Karpas-422 (cell line): ENCODE data around the gene FGD4. TPM values are rescaled to one million over a fixed set of nuclear protein-coding genes. Genes with fewer than 3 reads are reported as not detected.
"Not testable (repeated sequence)": the region's sequence is repeated elsewhere in the genome, so short reads cannot be mapped to it uniquely, and the experiment has no call there.

Source experiments
- DNase-seq: peaks from one replicate; pipeline ENCODE4 v3.0.0-alpha.2; 2015
- H2AFZ ChIP-seq: fragments of 200-600 bp; sonication (generic); 2 replicates; pipeline ENCODE4 v1.6.1; 2014; ENCODE audit warnings: antibody characterized with exemption, low read length, mixed read lengths
- H3K27ac ChIP-seq: fragments of 200-600 bp; sonication (generic); 2 replicates; pipeline ENCODE4 v1.5.1; 2014; ENCODE audit warnings: mild to moderate bottlenecking, low read length, moderate library complexity
- H3K27me3 ChIP-seq: fragments of 200-600 bp; sonication (generic); 2 replicates; pipeline ENCODE4 v1.6.1; 2014; ENCODE audit warnings: low read length, mixed read lengths
- H3K36me3 ChIP-seq: fragments of 200-600 bp; sonication (generic); 2 replicates; pipeline ENCODE4 v1.6.1; 2014; ENCODE audit warnings: low read length, mixed read lengths; ENCODE audit not compliant: insufficient read depth
- H3K4me1 ChIP-seq: fragments of 200-600 bp; sonication (generic); 2 replicates; pipeline ENCODE4 v1.6.1; 2014; ENCODE audit warnings: mild to moderate bottlenecking, low read length, mixed read lengths
- H3K4me2 ChIP-seq: fragments of 200-600 bp; sonication (generic); 2 replicates; pipeline ENCODE4 v1.6.1; 2014; ENCODE audit warnings: low read length, low read depth, mild to moderate bottlenecking; ENCODE audit not compliant: poor library complexity, severe bottlenecking
- H3K4me3 ChIP-seq: fragments of 200-600 bp; sonication (generic); 2 replicates; pipeline ENCODE4 v1.5.1; 2014; ENCODE audit warnings: mild to moderate bottlenecking, antibody characterized with exemption, low read length, mixed read lengths
- H3K79me2 ChIP-seq: fragments of 200-600 bp; sonication (generic); 2 replicates; pipeline ENCODE4 v1.6.1; 2014; ENCODE audit warnings: mild to moderate bottlenecking, low read length, mixed read lengths
- H3K9ac ChIP-seq: fragments of 200-600 bp; sonication (generic); 2 replicates; pipeline ENCODE4 v1.6.0; 2014; ENCODE audit warnings: low read length
- H3K9me2 ChIP-seq: fragments of 200-600 bp; sonication (generic), shearing (Covaris generic); replicated peaks from 2 replicates; pipeline ENCODE4 v1.6.0; 2014; ENCODE audit warnings: mild to moderate bottlenecking, low read length, moderate library complexity; ENCODE audit not compliant: insufficient read depth
- H3K9me3 ChIP-seq: fragments of 300-700, 200-600 bp; sonication (generic); 2 replicates; pipeline ENCODE4 v1.6.1; 2014; ENCODE audit warnings: low read length, mixed read lengths
- H4K20me1 ChIP-seq: fragments of 200-600 bp; sonication (generic); 2 replicates; pipeline ENCODE4 v1.6.1; 2014; ENCODE audit warnings: mild to moderate bottlenecking, antibody characterized with exemption, low read length, low read depth; ENCODE audit not compliant: insufficient read depth
- total RNA-seq: library from RNA; depleted of rRNA; stranded (reverse); fragments of >200 nt; shearing (Covaris generic); gene quantifications from 2 replicates; pipeline ENCODE4 v1.2.3, GENCODE V29; 2014; ENCODE audit warnings: low replicate concordance

Gene FGD4
- total RNA-seq, 1 experiment from 2014 or later: 0.11 TPM

DNA sequence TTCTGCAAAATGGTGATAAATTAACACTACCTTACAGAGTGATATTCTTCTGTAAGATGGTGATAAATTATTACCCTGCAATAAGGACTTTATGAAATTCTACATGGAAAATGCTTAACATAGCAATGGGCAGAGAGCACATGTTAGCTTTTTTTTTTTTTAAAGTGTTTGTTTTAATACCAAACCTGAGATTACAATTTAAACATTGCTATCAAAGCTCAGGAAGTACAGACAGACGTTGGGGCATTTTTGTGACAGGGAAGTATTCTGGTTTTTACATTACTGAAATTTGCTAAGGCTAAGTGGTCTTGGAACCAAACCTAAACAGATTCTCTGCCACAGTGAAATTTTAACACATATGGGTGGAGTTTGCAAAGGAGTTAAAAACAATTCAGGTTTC is 133.1 kb downstream of the FGD4 start:
- no peak overlapping the region for H2AFZ ChIP-seq
- no peak overlapping the region for H3K27ac ChIP-seq
- H3K36me3 ChIP-seq: no peaks in the 10 kb centered on the region
- H3K9ac ChIP-seq: no peak overlapping the region
- no peaks in the 10 kb centered on the region for H3K9me3 ChIP-seq
- H3K9me2 ChIP-seq: no peaks in the 10 kb centered on the region
- no peaks in the 10 kb centered on the region for H4K20me1 ChIP-seq
- no peaks in the 10 kb centered on the region for H3K27me3 ChIP-seq
- no peak overlapping the region for H3K4me3 ChIP-seq
- no peaks in the 10 kb centered on the region for H3K79me2 ChIP-seq
- H3K4me2 ChIP-seq: no peak overlapping the region
- peaks cover 20% of the 10 kb centered on the region for H3K4me1 ChIP-seq
- no peak for DNase-seq

- H3K36me3 ChIP-seq: no peaks in the 10 kb centered on the region
- no peaks in the 10 kb centered on the region for H3K9me2 ChIP-seq
- H3K4me1 ChIP-seq: peaks cover 20% of the 10 kb centered on the region
- no peaks in the 10 kb centered on the region for H3K27me3 ChIP-seq
- no peak overlapping the region for H3K4me3 ChIP-seq
- H3K27ac ChIP-seq: no peak overlapping the region
- no peak for DNase-seq
- no peak overlapping the region for H3K4me2 ChIP-seq
- H2AFZ ChIP-seq: no peak overlapping the region
- H3K79me2 ChIP-seq: no peaks in the 10 kb centered on the region
- H3K9me3 ChIP-seq: no peaks in the 10 kb centered on the region
- no peak overlapping the region for H3K9ac ChIP-seq
- H4K20me1 ChIP-seq: no peaks in the 10 kb centered on the region
Measured at GRCh38 chr12:32532951-32533350, 133.6 kb downstream of the FGD4 start.

GRCh38 chr12:32533506-32533905 is 134.1 kb downstream of the FGD4 start:
- not testable (repeated sequence) for H3K9me3 ChIP-seq, H3K4me2 ChIP-seq, H3K27ac ChIP-seq, H3K27me3 ChIP-seq, H3K79me2 ChIP-seq, DNase-seq, H4K20me1 ChIP-seq, H3K36me3 ChIP-seq, H2AFZ ChIP-seq, H3K9me2 ChIP-seq, H3K4me3 ChIP-seq, H3K9ac ChIP-seq
- H3K4me1 ChIP-seq: peaks cover 20% of the 10 kb centered on the region

DNA sequence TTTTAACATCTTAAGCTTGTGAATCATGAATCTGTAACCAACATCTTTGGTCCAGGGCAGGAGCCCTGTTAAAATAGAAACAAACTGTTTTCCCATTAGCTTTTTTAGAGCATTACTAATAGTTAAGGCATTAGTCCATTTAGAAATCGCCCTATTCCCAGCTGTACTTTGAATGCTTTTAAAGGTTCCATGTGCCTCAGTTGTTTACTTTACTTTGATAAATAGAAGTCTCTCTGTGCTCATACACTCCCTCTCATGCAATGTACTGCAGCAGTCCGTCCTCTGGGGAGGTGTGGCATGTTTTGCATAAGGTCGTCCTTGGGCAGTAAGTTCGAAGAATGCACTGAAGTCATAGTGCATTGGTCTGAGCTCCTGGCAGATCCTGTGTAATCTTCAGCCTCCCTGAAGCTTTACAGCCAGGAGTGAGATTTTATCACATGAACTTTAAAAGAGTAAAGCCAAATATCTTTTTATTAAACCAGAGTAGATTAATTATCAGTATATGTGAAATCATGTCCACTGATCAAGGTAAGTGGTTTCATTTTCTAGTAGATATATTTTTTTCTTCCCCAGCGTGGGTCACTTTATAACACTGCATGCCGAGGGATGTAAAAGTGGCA is 134.7 kb downstream of the FGD4 start:
- Histone ChIP-seq H3K36me3 (no peaks in the 10 kb centered on the region), H3K27me3 (no peaks in the 10 kb centered on the region), H3K9ac (no peak overlapping the region), H3K4me2 (peak overlapping the region; percentile 32), H3K4me3 (no peak overlapping the region), H3K9me2 (no peaks in the 10 kb centered on the region), H3K4me1 (peaks cover 20% of the 10 kb centered on the region), H3K79me2 (no peaks in the 10 kb centered on the region), H2AFZ (no peak overlapping the region), H4K20me1 (no peaks in the 10 kb centered on the region), H3K9me3 (no peaks in the 10 kb centered on the region), H3K27ac (no peak overlapping the region)
- DNase-seq: peak; percentile 50

DNA sequence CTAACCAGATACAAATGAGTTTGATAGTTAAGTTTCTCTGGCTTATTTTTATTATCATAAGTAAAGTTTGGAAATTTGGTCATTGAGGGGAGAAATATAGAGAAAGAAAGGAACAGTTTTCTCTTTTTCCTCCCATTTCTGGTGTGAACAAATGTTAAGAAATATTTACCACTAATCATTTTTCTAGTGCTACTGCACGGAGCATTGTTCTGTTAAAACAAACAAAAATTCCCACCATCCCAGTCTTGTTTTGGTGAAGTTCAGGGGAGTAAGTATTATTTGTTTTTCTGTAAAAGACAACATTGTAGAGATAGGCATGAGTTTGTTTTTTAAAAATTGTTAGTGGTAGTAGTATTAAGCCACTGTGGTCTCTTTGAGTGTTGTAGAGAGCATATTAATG is 135.3 kb downstream of the FGD4 start:
- no peaks in the 10 kb centered on the region for H4K20me1 ChIP-seq
- no peaks in the 10 kb centered on the region for H3K36me3 ChIP-seq
- H3K27me3 ChIP-seq: no peaks in the 10 kb centered on the region
- H3K79me2 ChIP-seq: no peaks in the 10 kb centered on the region
- peak overlapping the region; percentile 32 for H3K4me2 ChIP-seq
- DNase-seq: no peak
- H2AFZ ChIP-seq: no peak overlapping the region
- no peak overlapping the region for H3K27ac ChIP-seq
- H3K4me1 ChIP-seq: peaks cover 20% of the 10 kb centered on the region
- H3K4me3 ChIP-seq: no peak overlapping the region
- H3K9ac ChIP-seq: no peak overlapping the region
- no peaks in the 10 kb centered on the region for H3K9me2 ChIP-seq
- H3K9me3 ChIP-seq: no peaks in the 10 kb centered on the region

DNA sequence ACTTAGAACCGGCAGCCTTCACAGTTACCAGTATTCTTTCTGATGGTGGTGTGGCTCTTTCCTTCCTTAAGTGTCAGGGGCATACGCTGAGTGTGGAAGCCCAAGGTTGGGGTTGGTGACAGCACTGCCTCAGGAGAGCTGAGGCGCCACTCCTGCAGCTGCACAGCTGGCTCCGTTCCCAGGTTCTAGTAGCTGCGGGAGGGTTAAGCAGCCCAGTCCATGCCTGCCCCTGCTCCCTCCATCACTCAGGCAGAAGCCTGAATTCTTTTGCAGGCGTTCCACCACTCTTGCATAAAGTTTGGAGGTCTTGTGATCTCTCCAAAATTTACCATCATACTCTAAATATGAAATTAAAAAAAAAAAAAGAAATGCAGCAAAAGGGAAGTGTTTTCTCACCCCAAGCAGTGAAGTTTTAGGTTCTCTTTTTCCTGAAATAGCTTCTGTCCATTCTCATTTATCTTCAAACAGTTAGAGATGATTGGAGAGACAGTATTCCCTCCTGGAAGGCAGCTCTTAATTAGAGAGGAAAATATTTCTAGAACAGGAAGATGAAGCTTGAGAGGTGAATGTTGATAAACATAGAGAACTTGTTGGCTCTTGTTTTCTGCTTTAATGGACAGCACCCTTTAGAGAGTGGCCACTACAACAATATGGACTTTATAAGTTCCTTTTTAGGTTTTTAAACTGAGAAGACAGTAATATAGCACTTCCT is 136.1 kb downstream of the FGD4 start:
- Histone ChIP-seq H3K79me2 (no peaks in the 10 kb centered on the region), H3K27ac (no peak overlapping the region), H3K9me2 (no peaks in the 10 kb centered on the region), H3K4me3 (no peak overlapping the region), H3K4me1 (peaks cover 20% of the 10 kb centered on the region), H4K20me1 (no peaks in the 10 kb centered on the region), H3K27me3 (no peaks in the 10 kb centered on the region), H3K36me3 (no peaks in the 10 kb centered on the region), H3K9ac (no peak overlapping the region), H3K9me3 (no peaks in the 10 kb centered on the region), H2AFZ (no peak overlapping the region), H3K4me2 (no peak overlapping the region)
- DNase-seq: no peak

- H4K20me1 ChIP-seq: no peaks in the 10 kb centered on the region
- no peak overlapping the region for H3K9ac ChIP-seq
- H3K27ac ChIP-seq: no peak overlapping the region
- no peaks in the 10 kb centered on the region for H3K9me2 ChIP-seq
- H3K4me3 ChIP-seq: no peak overlapping the region
- no peaks in the 10 kb centered on the region for H3K9me3 ChIP-seq
- H3K36me3 ChIP-seq: no peaks in the 10 kb centered on the region
- no peaks in the 10 kb centered on the region for H3K27me3 ChIP-seq
- H2AFZ ChIP-seq: no peak overlapping the region
- H3K79me2 ChIP-seq: no peaks in the 10 kb centered on the region
- H3K4me2 ChIP-seq: no peak overlapping the region
- peaks cover 20% of the 10 kb centered on the region for H3K4me1 ChIP-seq
- no peak for DNase-seq
Measured at GRCh38 chr12:32536000-32536345, 136.6 kb downstream of the FGD4 start.

DNA sequence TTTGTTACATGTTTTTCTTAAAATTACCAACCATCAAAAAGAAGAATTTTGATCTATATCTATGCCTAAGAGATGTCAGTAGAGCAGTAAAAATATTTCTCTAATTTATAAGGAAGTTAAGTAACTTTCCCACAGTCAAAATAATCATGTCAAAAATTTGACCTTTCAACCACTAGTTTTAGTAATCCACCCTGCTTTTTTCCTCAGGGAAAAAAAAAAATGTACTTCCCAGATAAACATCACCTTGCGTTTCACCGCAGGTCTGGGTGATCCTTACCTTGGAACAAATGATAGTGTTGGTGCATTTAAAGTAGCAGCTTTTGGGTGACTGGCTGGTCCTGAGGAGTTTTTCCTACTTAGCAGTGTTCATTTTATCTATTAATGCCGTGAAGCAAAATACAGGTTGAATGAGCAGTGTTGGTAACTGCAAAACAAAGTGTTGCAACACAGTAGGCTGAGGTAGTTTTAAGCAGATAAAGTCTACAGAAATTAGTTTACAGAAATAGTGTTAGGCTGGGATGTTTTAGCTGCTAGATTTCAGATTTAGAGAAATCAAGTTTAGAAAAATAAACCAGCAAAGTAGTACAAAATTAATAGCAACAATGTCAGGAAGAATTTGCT is 142.5 kb downstream of the FGD4 start:
- no peaks in the 10 kb centered on the region for H3K79me2 ChIP-seq
- DNase-seq: no peak

More for the DNA sequence above, 142.5 kb downstream of the FGD4 start:
- no peaks in the 10 kb centered on the region for H3K9me2 ChIP-seq
- H3K9ac ChIP-seq: no peak overlapping the region
- H3K27ac ChIP-seq: no peak overlapping the region
- H3K4me2 ChIP-seq: no peak overlapping the region
- no peaks in the 10 kb centered on the region for H3K4me1 ChIP-seq
- H3K9me3 ChIP-seq: no peaks in the 10 kb centered on the region
- H3K4me3 ChIP-seq: no peak overlapping the region
- no peaks in the 10 kb centered on the region for H3K36me3 ChIP-seq
- no peaks in the 10 kb centered on the region for H4K20me1 ChIP-seq
- no peaks in the 10 kb centered on the region for H3K27me3 ChIP-seq
- H2AFZ ChIP-seq: no peak overlapping the region
